HG02938 (cell line): ENCODE measurements around the gene GRID1.

Experiments used
- ATAC-seq: cut with Tn5 transposase; IDR thresholded peaks from one replicate; pipeline ENCODE4 v1.9.1; 2021; ENCODE audit warnings: mild to moderate bottlenecking, moderate library complexity; ENCODE audit not compliant: unreplicated experiment

Gene GRID1

DNA sequence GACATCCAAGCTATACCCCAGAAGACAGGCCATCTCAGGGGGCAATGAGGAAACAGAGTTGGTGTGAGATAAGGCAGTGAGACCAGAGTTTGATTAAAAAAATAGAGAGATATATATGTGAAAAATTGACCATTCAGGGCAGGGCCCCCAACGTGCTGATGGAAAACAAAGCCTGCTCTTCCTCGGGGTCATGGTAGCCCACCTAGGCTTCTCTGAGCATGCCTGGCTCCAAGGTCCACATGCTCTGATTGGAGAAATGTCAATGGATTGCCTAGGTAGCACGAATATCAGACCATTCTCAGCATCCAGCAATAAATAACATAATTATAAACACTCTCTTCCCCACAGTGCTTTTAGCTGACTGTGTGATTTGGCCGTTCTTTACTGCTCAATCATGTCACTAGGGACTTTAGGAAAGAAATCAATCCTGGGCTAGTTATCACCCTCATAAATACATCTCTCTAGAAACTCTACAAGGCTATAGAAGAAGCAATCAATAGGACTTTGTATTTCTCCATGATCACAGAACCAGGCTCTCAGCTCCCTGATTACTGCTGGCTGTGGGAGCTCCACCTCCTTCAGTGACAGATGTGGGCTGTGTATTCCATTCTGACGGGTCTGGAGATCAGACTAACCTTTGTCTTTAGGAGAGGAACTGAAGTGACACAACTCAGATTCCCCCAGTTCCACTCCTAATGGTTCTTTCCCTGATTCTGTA is 766.4 kb downstream of the GRID1 start:
- no peak for ATAC-seq

DNA sequence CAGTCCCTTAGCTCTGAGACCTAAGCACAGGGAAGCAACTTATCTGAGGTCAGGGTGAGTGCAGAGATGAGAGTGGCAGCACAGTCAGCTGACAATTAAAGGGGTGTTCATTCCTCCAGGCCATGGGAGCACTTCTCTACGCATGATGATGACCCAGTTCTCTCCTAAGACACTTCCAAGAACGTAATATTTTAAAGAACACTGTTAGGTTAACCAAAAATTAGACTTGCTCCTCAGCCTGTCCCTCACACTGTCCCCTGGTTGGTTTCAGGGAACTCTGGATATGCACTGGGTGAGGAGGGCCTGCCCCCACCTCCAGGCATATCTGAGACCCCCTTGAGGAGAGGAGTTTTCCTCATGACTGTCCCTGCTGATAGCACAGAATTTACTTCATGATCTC is 767.5 kb downstream of the GRID1 start:
- ATAC-seq, result no peak

DNA sequence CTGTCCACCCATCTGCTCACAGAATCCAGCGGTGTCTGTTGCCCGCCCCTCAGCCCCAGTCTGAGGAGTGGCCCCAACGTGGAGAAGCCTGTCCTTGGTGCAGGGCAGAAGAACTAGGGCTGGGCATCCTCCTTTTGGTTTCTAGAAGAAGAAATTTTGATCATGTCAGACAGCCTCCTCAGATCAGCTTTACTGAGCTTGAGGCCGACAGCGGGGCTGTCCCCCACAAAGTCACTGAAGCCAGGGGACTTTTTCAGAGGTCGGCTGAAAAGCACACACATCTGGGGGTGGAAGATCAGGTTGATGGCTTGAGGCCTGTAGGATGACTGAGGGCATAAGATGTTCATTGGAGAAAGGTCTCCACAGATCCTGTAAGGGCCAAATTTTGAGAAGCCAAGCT is 767.9 kb downstream of the GRID1 start:
- no peak for ATAC-seq

GRCh38 chr10:85597006-85597405 is 769.6 kb downstream of the GRID1 start:
- ATAC-seq, result no peak

- ATAC-seq, result no peak
Observed at GRCh38 chr10:85596389-85596788, 770.2 kb downstream of the GRID1 start.

DNA sequence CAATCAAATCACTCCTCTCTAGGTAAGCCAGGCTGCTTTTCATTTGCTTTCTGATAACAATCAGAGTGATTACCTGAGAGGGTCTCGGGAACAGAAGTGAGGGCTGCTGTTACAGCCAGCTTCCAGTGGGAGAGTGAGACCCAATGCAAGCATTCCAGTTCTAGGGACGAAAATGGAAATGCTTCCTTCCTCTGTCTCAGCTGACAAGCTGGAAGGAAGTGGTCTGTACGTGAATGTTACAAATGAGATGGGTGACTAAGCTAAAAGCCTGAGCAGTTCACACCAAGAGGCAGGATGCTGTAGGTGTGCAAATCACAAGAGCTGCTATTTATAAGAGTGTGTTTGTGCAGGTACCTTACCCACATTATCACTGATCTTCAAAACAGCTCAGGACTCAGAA is 772.4 kb downstream of the GRID1 start:
- no peak for ATAC-seq

DNA sequence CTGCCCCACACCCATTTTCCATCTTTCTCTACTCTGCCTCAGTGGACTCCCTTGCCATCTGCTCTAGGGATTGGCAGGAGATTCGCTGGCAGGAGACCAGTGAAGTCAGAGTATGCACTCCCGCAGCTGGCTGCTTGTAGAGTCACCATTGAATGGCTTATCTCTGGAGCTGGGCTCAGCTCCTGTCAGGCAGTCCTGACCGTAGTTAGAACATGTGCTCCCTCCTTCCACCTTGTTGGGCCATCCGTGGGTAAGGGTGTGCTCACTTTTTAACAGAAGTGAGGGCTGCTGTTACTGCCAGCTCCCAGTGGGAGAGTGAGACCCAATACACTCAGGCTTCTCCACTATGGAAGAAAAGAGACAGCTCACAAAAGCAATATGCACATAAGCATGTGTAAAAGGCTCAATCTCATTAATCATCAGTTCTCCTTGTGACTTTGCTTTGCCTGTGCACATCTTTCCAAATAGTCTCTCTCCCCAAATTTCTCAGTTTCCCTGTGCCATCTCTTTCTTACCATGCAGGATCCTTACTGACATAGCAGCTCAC is 773.3 kb downstream of the GRID1 start:
- no peak for ATAC-seq

DNA sequence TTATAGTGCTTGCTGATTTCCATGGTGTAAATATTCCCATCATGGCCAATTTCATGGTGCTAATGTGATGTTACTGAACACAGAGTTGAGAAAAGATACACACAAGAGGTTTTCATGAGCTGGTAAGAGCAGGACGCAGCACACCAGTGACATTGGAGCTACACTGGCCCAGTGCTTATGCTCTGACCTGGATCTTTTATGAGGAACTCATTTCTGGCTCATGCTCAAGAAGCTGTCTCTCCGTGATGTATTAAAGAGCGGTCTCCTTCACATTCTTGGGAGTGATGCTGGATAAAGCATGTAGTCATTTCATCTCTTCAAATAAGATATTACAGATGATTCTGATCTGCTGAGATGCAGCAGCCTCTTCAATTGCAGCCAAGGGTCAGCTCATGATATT is 785.2 kb downstream of the GRID1 start:
- ATAC-seq, result no peak

GRCh38 chr10:85580585-85580984 is 786.0 kb downstream of the GRID1 start:
- ATAC-seq, result no peak

DNA sequence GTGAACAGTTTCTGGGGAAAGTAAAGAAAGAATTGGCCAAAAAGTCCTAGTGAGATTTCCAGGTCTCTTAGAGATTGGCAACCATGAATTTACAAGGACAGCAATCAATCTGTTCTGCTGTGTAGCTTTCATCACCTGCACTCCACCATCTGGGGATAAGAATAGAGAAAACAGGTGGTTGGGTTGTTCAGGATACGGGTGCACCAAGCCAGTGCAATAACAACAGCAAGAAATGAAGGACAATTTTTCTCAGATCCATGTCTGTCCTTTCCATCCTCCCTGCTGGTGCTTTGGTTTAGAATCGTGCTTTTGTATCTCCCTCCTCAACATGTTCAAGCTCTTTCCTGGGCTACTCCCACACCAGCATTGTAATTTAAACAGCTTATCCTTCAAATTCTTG is 787.7 kb downstream of the GRID1 start:
- ATAC-seq, result no peak

GRCh38 chr10:85575441-85575840 is 791.2 kb downstream of the GRID1 start:
- ATAC-seq, result no peak

- ATAC-seq, result no peak
Observed at GRCh38 chr10:85570871-85571270, 795.7 kb downstream of the GRID1 start.

GRCh38 chr10:85565381-85565780 is 801.2 kb downstream of the GRID1 start:
- no peak for ATAC-seq

GRCh38 chr10:85558533-85558932 is 808.1 kb downstream of the GRID1 start:
- ATAC-seq, result no peak

DNA sequence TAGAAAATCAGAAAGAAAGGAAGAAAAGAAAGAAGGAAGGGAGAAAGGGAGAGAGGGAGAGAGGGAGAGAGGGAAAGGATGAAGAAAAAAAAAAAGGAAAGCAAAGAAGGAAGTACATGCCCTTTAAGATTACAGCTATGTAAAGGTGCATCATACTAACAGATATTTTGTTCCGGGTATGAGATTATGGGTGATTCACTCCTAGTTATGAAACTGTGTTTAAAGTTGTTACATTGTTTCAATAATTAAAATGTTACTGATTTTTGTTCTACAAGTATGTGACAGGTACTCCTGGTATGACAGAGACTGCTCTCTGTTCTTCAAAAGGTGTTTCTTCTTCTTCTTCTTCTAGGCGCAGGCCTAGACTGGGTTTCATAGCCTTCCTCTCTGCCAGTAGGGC is 808.9 kb downstream of the GRID1 start:
- ATAC-seq, result no peak

- ATAC-seq, result no peak
Observed at GRCh38 chr10:85557077-85557476, 809.5 kb downstream of the GRID1 start.
